EL (cell line): ENCODE measurements around the gene PMAIP1.
A peak's percentile ranks its signal among the peaks of the same experiment; 100 is the strongest.
"Not testable (repeated sequence)": the region's sequence is repeated elsewhere in the genome, so short reads cannot be mapped to it uniquely, and the experiment has no call there.

Experiments used
- DNase-seq: peaks from one replicate; pipeline ENCODE4 v3.0.0-alpha.2; 2016

PMAIP1 gene

DNA sequence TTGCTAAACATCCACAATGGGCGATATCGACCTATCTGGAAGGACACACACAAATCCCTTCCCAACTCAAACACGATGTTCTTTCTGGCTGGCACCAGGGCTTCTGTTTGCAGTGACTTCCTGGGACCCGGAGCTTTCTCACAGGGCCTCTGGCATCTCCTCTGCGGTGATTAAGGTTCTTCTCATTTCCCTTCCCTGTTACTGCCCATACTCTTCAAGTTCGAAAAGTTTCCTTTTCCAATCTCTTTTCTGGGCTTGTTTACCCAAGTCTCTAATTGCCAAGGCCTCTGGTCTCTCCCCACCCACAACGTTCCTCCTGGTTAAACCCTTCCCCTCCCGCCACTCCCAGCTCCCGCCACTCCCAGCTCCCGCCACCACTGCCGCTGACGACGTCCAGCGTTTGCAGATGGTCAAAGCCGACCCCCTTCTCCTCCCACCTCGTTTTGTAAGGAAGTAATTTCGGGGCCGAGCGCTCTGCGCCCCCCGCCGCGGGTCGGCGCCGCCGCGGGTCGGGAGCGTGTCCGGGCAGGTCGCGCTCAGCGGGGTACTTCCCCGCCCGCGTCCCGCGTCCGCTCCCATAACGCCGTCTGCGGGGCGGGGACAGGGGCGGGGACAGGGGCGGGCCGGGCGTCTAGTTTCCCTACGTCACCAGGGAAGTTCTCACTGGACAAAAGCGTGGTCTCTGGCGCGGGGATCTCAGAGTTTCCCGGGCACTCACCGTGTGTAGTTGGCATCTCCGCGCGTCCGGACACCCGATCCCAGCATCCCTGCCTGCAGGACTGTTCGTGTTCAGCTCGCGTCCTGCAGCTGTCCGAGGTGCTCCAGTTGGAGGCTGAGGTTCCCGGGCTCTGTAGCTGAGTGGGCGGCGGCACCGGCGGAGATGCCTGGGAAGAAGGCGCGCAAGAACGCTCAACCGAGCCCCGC lies at the start of gene PMAIP1:
Gene PMAIP1, plus strand, starts transcription at position 699 of the 924 bp plus-strand sequence. Its CDS starts 182 bp downstream, at position 881.
- peak; percentile 95 for DNase-seq

DNA sequence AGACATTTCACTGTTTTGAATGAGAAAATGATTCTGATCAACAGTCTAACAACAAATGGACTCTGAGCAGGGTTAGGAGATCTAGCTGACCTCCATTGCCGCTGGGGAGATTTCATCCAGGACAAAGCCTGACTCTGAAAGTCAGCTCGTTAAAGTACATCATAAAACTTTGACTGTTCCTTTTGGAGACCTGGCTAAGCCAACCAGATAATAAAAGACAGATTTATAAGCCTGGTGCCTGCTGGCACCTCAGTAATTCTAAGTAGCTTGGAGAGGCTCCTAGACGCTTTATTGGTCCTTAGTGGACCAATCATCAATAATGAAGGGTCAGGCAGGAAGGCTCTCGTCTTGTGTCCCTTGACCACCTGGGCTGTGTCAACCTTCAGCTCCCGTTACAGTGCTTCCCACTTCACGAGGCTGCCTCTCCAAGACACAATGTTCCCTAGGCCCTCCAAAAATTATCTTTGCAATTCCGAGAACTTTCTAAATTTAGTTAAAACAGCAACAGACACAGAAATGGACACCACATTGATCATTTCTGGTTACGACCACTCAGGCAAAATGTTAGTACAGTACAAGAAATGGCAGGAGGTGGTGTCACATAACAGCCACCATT lies 47.9 kb upstream of the PMAIP1 start:
- DNase-seq, result no peak

DNA sequence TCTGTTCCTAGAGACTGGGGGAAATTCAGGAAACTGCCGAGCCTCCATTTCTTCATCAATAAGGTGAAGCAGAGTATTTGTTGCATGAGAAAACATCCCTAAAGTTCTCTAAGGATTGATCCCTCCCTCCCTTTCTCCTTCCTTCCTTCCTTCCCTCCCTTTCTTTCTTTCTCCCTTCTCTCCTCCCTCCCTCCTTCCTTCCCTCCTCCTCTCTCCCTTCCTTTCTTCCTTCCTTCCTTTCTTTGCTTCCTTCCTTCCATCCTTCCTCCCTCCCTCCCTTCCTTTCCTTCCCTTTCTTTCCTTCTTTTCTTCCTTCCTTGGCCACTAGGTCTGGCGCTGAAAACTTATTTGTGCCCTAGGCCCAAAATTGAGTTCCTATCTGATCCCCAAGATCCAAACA lies 47.2 kb upstream of the PMAIP1 start:
- DNase-seq, result no peak

DNA sequence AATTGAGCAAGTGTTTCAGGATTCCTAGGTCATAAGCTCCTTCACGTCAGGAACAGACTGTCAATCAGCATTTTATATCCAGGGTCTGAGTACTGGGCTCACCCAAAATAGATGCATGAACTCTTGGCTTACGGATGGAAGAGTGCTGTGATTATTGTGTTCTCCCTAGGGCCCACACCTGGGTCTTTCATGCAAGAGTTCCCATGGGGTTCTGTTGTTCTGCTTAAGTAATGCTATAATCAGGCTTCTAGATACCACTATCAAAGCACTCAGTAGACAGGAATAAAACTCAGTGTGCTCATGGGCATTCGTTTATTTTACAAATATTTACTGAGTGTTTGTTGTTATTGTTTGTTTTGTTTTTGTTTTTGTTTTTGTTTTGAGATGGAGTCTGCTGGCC lies 46.4 kb upstream of the PMAIP1 start:
- DNase-seq, result no peak

DNA sequence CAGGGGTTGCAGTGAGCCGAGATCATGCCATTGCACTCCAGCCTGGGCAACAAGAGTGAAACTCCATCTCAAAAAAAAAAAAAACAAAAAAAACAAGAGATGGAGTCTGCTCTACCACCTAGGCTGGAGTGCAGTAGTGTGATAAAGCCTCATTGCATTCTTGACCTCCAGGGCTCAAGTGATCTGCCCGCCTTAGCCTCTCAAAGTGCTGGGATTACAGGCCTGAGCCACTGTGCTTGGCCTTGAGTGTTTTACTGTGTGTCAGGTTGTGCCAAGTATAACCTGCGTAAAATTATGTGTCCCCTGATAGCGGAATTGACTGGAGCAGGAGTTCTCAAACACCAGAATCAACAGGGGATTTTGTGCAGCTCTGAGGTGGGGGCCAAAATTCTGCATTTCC lies 45.8 kb upstream of the PMAIP1 start:
- not testable (repeated sequence) for DNase-seq

DNA sequence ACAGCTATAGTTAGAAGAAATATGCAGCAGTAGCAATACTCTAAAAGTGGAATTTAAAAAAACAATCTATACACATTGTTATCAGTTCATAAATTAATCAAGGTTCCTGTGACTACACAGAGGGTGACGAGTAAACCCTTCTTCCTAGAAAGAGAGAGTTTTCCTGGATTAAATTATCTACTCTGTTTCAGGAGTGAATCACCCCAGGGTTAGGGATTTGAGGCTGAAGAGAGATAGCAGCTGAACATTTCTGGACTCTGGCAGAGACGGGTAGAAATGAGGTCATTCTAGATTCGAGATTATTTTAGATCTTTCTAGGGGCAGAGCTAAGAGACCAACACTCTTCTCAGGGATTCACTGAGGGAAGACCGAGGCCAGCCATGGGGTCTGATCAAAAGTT lies 38.8 kb upstream of the PMAIP1 start:
- DNase-seq, result no peak

DNA sequence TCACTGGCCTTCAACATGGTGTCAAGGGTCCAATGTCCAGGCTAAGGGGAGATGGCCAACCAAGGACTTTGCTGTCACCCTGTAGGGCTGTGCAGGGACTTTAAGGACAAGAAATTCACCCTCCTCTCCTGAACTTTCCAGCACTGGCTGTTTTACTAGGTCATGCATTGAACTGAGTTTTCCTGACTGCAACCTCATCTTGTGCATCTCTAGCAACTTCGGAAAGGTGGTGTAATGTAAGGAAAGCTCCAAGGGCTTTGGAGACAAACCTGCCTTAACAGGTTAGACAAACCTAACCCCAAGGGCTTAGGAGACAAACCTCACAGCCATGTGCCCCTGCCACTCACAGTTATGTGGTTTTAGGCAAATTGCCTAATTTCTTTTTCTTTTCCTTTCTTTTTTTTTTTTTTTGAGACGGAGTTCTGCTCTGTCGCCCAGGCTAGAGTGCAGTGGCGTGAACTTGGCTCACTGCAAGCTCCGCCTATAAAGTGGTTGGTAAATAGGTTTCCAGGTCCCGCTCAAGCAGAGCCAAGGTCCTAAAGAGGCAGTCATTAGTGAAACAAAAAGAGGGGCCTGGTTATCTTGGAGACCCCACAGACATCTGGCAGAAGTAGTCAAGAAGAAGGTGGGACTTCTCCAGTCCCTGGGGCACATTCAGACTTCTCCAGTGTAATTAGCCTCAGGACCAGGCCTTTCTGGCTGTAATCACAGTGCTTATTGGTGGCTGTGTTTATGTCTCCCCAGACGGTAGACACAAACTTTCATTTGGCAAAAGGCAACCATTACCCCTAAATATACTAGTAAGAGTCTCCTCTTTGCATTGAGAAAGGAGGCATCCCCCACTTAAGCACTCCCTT lies 37.6 kb upstream of the PMAIP1 start:
- DNase-seq, result no peak

DNA sequence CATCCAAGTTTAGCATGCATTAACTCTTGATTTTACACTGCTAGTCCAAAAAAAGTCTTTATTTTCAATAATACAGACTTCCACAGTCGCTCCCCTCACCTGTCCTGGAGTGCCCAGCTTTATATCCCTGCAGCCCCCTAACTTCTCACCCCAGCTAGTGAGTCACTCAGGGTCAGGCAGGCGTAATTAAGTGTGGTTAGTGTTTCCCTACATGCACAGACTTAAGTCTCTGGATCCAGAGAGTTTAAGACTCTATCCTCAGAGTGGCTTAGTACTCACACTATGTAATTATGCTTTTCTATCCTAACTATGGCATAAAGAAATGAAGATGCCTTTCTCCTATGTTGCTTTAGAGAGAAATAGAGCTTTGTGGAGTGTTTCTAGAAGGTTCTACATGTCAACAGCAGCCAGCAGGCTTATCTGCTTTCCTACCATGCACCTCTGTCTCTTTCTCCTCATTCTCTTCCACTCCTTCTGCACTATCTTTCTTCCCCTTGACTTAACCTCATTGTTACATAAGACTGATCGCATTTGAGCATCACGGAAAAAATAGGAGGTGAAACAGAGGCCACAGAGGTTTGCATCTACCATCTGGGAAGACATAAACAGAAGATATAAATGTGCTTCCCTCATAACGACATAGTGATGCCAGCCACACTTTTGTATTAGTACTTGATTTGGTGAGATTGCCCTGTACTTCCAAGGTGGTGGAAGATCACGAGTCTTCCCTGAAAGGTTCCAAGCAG lies 34.4 kb upstream of the PMAIP1 start:
- no peak for DNase-seq

DNA sequence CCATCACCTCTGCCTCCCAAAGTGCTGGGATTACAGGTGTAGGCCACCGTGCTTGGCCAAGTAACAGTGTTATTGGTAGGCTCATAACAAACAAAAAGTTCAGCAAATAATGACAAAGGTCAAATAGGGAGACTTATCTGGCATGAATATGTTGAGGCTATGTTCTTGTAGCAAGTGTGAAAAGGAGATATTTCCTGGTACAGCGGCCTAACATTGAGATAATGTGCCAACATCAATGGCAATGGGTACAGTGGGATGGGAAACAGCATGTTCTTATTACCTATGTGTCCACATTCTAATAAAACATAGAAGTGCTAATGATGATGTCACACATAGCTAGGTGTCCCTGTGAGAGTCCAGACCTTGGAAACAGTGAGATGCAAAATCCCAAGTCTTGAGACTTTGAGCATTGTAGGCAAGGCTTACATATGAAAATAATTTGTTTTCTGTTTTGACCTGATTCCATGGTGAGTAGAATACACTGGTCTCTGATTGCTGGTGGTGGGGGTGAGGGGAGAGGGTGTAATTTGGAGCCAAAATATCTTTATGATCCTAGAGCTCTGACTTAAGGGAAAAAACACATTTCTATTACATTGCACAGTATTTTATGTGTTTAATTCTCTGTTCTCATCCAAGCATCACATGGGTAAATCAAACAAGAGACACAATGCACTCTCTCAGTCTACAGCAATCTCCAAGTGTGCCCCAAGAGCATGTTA lies 33.1 kb upstream of the PMAIP1 start:
- no peak for DNase-seq

DNA sequence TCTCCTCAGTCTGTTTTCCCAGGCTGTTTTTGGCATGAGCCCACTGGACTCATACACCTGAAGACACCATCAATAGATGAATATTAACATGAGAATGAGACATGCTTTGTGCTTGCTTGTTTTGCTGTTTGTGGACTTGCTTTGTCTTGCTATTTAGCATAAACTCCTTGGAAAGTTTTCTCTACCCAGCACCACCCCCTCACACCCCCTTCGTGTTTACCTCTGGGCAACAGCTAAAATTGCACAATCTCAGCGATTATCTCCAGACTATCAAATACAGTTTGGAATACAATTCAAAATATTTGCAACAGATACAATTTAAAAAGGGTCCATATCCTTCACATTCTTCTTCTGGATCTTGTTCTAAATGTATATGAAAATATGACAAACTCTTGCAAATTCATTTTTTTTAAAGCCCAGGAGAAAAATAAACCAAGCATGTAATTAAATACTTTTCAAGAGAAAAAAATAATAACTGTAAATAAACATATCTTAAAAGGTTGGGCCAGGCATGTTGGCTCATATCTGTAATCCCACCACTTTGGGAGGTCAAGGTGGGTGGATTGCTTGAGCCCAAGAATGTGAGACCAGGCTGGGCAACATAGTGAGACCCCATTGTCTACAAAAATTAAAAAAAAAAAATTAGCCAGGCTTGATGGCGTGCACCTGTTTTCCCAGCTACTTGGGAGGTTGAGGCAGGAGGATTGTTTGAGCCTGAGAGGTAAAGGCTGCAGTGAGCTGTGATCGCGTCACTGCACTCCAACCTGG lies 32.3 kb upstream of the PMAIP1 start:
- DNase-seq, result no peak

DNA sequence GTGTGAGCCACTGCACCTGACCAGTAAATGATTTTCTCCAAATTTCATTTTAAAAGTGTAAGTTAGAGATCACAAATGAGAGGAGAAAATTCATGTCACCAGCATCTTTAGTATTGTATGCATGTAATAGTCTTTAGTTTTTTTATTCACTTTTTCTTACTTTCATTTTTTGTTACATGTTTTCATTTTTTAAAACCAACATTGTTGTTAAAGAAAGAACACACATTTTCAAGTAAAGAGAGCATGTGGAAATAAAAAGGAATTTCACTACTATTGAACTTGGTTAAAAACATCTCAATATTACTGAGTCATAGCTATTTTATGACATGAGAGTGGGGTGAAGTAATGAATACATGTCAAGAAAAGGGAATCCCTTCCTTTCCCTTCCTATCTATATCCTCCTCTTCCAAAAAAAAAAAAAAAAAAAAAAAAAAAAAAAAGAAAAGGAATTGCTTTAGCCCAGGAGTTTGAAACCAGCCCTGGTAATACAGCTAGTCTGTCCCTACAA lies 29.1 kb upstream of the PMAIP1 start:
- peak; percentile 55 for DNase-seq

DNA sequence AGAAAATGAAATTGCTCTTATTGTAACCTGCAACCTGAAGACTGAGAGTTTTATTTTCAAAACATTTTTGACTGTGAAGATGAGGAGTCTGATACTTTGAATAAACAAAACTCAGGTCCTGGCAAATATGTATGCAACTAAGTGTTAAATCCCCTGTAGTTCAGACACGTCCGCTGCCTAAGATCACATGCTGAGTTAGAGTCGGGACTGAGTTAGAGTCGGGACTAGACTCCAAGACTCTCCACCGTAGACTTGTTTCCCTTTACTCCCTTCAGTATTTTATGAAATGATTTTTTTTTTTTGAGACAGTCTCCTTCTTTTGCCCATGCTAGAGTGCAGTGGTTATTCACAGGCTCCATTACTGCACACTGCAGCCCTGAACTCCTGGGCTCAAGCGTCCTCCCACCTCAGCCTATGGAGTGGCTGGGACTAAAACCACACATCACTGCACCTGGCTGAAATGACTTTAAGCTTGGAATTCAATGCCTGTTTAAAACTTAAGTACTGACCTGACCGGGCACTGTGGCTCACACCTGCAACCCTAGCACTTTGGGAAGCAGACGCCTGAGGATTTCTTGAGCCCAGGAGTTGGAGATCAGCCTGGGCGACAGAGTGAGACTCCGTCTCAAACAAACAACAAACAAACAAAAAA lies 28.0 kb upstream of the PMAIP1 start:
- no peak for DNase-seq

DNA sequence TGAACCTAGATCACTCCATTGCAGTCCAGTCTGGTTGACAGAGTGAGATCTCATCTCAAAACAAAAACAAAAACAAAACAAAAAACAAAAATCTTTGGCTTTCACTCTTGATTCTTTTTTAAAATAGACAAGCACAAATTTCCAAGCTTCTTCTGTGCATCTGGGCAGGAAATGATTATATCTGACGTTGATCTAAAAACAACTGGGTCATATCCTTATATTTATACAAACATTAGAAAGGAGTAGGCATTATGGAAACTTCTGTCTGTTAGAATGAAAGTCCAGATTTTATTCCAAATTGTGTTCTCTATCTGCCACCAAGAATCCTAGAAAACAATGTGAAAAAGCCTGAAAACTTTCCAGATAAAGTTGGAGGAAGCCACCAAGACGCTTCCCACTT lies 26.2 kb upstream of the PMAIP1 start:
- DNase-seq, result peak; percentile 21

DNA sequence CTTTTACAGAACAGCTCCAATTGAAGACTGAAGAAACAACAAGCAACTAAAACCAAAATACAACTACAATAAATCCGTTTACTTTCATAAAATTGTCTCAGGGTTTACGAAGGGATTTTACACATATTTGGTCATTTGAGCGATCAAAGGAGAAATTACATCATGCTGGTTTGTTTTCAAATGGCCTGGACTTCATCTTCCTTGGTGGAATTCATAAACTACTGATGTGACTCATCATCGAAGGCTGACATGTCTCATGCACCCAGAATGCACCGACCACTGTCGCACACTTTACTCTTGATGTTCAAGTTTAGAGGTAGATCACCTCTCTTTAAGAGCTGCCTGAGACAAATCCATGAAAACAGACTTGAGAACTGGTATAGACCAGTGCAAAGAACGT lies 25.6 kb upstream of the PMAIP1 start:
- peak; percentile 93 for DNase-seq

DNA sequence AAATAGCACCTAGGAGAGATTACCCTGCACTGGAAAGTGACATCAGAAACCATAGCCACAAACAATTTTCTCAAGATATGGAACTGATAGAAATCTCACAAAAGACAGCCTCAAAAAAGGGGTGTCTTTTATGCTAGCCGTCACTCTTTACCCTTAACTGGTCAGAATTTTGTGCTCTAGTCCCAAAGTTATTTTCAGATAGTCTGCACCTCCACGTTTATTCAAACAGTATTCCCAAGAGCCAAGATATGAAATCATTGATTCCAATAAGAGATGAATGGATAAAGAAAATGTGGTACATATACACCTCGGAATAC lies 23.5 kb upstream of the PMAIP1 start:
- no peak for DNase-seq

DNA sequence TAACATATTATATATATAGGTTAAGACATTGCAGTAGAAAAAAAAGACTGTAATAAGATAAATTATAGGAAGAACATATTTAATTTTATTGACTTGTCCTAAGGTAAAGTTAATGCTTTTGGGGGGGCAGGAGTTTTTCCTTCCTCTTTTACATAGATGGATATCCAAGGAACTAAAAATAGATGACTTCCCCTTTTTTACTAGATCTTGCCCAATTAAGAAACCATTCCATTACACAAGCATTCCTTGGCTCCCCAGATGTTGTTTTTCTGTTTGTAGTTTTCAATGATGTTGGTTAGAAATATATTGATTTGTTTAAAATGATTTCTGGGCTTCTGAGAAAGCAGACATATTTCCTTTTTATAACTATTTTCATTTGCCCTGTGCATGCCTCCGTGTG lies 22.4 kb upstream of the PMAIP1 start:
- no peak for DNase-seq

DNA sequence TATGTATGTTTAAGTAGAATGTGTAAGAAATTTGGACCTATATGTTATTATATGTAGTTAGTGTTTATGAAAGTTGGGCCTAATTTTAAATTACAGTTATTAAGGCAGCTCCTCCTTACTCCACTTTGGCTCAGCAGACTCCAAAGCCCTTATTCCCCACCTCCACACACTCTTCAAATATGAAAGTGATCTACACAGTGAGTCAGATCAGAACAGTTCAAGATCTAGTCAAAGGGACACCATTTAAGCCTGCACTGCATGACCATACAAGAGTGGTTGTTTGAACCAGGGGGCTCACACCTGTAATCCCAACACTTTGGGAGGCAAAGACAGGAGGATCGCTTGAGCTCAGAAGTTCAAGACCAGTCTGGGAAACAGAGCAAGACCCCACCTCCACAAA lies 21.2 kb upstream of the PMAIP1 start:
- DNase-seq, result peak; percentile 32

DNA sequence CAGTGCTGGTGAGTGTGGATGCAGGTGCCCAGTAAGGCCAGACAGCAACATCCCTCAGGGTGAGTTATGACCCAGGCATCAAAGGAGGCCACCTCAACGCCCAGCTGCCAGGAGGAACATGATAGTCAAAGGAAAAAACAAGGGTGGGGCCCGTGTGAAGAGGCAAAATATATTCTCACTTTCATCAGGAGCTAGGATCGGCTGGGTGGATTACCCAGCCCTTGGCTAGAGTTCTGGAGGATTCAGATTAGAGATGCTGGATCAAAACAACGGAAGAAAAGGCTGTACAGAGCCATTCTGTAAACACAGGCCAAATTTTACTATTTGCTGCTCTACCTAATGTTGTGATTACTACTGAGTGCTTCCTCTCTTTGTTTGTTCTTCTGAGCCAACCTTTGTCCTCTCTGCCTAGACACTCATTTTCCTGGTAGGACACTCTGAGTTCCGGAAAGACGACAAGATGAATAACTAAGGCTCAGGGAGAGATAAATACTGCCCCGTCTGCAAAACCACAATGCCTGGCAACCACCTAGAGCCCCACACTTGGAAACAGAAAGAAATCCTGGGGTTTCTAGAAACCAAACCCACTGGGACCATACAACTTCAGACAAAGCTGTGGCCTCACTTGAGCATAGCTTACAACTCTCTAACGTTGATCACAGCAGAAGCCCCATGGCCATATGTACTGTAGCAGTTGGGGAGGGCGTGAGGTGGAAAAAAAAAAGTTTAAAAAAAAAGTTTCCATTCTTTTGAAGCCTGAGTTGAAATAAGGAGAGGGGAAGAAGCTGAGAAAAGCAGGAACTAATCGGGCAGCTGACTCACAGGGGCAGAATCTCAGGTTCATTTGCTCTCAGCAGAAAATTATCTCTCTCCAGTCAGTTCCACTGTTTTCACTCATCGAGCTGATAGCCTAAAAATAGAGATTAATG lies 17.8 kb upstream of the PMAIP1 start:
- peak; percentile 57 for DNase-seq

DNA sequence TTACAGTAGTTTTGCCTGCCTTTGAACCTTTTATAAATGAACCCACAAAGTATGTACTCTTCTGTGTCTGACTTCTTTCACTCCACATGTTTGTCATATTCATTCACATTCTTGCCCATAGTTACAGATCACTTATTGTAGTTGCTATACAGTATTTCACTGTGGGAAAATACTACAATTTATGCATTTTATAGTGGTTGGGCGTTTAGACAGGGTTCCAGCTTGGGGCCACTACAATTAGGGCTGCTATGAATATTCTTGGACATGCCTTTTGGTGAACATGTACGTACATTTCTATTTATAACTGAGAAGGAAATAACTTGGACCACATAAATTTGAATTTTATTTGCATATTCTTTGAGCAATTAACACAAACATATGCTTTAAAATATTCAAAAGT lies 15.4 kb upstream of the PMAIP1 start:
- DNase-seq, result no peak
